ENCODE data around the gene AGPAT3.

- TF ChIP-seq POLR2A (IDR thresholded peaks at IDR 0.05) (no peak), CTCF (IDR thresholded peaks at IDR 0.05) (no peak)
These were observed 79.7 kb downstream of the AGPAT3 start for GRCh38 chr21:43944757-43945156.
